NCI-H2029 (cell line): ENCODE data around the gene TLE3.
A peak's percentile ranks its signal among the peaks of the same experiment; 100 is the strongest.

Source experiments
- DNase-seq: peaks from one replicate; lab custom pipeline; 2025; lab: John Stamatoyannopoulos, UW

Gene TLE3

DNA sequence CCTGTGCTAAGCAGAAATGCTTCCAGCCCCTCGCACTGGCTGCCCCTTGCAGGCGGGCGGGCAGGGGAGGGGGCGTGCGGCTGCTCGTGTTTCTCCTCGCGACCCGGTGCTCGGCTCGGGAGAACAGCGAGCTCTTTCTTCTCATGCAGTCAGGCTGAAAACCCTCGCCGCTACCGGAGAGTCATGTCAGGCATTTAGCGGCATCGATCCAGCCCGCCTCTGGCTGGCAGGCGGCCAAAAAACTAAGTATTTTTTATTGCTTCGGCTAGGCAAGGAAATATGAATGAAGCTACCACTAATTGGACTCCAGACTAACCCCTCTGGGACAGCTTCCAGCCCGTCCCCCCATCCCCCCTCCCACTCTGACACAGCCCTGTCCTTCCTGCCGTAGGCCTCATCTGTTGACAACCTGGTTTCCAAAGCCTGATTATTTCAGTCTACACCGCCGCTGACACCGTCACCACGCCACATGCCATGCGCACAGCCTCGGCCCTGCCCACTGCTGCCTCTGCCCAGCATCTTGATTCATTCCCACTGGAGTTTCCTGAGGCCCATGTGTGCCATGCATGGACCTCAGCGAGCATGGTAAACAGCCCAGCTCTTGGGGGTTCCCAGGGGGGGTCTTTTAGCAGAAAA lies 35.3 kb downstream of the TLE3 start:
- DNase-seq: peak; percentile 81

DNA sequence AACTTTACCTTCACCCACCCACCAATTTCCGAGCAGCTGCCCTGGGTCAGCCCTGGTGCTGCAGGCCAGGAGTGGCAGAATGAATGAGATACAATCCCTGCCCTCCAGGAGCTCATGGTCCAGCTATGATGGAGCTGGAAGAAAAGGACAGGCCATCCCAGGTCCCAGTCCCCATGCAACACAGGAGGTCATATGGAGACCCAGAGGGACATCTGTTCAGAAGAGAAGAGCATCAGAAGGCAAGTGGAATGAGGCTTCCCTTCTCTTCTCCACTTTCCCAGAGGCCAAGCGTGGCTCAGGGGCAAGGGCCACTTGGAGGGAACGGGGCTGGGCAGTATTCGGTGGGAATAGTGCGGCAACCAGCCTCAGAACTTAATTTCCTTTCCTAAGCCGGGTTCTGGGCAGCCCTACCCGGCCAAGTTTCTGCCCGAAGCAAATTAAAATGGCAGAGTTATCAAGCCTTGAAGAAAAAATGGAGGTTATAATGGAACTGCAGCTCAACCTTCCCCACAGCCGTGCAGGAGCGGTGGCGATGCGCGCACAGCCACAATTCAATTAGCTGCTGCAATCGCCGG lies 35.9 kb downstream of the TLE3 start:
- DNase-seq: no peak

DNA sequence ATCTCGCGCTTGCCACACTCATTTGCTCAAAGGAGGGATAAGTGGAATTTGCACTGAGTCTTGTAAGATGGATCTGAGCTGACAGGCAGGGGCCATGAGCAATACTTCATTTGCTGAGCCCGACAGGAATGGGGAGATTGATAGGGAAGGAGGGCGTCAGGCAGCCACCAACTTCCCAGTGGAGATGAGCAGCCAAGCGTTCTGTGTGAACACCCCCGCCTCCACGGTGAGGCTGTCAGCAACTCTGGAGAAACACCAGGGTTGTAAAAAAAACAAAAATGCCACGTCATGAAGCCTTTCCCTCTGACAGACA lies 36.8 kb downstream of the TLE3 start:
- DNase-seq: no peak

DNA sequence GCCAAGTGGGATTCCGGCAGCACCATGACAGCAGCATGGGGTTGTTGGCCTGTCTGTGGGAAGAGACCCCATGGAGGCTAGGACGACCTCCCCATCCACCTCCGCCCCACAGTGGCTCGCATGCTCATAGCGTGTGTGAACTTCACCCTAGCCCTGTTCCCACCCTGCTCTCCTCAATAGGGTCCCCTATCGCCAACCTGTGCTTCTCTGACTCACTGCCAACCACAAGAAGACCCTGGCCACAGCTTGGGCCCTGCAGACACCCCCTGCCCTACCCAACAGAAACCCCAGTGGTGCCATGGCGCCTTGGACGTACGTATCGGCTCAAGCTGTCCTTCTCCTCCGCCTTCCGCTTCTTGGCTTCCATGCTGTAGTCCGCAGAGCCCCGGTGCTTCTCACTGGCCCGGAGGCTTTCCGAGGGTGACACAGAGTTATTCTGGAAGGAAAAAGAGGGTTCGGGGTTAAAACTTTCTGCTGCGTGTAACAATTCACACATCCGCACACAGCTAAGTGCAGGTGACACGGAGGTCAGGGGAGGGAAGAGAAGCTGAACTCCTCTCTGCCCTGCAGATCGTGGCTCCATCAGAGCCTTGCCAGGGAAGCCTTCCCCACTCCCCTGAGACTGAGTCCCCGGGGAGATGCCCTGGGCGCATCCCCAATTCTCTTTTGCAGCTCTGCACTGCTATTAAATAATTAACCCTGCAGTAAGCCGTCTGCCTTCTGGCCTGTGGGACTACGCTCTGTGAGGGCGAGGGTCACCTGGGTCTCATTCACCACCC lies 37.3 kb downstream of the TLE3 start:
- no peak for DNase-seq

- DNase-seq: no peak
These were observed 38.1 kb downstream of the TLE3 start for GRCh38 chr15:70059476-70060213.

DNA sequence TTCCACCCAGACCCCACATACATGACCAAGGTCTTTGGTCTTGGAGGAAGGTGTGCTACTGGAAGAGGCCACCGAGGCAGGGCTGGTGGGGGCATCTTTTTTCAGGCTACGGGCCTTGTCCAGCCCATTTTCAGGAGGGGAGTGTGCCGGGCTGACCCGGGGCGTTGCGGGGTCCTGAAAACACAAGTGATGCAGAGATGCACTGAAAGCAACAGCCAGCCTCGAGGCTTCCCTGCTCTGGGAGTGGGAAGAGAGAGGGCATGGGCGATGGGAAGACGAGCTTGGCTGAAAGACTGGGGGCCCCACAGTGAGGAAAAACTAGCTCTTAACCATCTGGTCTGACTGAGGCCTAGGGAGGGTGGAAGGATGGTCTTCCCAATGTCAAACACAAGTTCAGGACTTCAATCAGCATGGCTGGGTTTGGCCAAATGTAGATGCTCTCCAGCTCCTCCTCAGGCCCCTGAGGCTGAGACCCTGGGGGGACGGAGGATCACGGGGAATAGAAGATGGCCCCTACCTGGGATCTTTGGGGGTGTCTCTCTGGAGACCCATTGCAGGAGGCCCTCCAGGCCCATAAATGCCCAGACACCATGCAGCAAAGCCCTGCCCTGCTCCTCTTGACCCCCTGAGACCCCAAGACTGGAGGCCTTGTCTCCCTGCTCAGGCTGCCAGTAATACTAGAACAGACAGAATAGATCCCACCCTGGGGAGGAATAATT lies 38.9 kb downstream of the TLE3 start:
- no peak for DNase-seq

DNA sequence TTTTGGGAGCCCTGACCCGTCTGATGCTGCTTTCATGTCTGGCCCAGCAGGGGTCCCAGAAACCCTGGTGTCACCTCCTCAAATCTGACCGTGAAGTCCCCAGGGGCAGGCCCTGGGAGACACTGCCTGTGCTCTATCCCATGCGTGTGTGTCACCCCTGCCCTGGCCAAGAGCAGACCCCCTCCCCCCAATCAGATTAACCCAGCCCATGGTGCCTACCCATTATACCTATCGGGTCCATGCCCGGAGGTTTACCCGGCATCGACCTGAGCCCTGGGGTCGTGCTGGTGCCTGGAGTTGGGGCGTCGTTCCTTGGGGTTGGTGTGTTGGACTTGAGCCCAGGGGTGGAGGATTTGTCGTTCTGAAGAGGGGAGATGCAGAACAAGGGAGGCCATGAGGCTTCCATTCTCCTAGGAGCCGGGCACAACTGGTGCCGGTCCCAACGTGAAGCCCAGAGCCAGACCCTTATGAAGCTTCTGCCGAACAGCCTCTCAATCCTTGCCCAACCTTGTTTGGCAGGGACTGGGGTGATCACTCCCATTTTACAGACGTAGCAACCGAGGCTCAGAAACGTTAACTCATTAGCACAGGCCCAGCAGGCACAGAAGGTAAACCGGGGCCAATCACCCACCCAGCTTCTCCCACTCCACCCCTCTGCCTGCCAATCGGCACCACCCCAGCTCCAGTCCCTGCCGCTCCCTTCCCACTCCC lies 39.6 kb downstream of the TLE3 start:
- DNase-seq: no peak

DNA sequence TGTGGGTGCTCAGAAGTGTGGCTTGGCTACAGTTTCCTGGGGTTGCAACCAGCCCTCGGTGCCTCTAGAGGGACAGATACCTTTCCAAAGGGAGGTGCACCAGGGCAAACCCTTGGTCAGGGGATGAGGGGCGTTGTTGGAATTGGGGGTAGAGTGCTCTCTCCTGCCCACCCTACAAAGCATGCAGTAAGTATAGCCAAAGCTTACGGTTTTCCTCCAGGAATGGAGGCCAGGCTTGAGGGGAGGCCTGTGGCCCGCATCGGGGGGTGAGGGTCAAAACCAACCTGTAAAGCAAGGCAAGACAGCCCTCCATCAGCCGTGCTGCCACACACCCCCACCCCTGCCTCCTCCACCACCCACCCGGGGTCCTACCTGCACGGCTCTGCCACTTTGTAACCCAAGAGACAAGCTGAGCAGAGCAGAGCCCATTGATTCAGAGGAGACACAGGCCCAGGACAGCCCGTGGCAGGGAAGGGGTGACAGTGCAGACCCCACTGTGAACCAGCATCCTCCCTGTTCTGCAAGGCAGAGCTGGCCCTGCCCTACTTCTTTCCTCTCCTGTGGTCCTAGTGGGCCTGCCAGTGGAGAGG lies 41.5 kb downstream of the TLE3 start:
- DNase-seq: no peak

DNA sequence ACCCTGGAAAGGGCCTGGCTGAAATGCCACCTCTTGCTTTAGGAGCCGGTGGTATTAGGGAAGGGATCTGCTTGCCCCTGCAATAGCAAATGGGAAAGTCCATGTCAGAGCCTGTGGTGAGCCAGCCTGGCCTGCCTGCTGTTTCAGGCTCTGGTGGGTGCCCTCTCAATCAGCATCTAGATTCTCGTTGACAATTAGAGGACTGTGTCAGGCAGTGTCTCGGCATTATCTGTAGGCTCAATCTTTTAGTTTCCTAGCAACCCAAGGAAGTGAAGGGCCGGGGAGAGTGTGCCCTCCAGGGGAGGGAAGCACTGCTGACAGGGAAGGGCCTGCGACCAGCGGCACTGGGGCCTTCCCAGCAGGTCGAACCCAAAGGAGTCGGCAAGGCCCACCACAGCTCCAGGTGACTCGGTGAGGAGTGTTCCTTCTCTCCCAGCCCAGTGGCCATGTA lies 42.1 kb downstream of the TLE3 start:
- no peak for DNase-seq

- DNase-seq: no peak
These were observed 42.8 kb downstream of the TLE3 start for GRCh38 chr15:70054884-70055387.

DNA sequence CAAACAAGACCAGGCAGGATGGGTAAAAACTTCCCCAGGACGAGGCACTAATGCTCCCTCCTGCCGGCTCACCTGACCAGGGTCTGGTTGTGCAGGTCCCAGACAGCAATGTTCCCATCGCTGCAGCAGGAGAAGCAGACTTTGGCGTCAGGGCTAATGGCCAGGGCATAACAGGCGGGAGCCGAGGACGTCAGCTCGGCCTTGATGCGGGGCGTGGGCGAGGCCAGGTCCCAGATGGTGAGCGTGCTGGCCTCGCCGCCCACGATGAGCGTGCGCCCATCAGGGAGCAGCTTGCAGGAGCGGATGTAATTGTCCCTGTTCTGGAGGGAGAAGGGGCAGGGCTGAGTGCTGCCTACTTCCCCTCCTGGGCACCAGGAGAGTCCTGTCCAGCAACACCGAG lies 43.4 kb downstream of the TLE3 start:
- DNase-seq: no peak

GRCh38 chr15:70053716-70054229 lies 43.9 kb downstream of the TLE3 start:
- DNase-seq: no peak

- no peak for DNase-seq
These were observed 44.6 kb downstream of the TLE3 start for GRCh38 chr15:70053001-70053715.

GRCh38 chr15:70051948-70052633 lies 45.6 kb downstream of the TLE3 start:
- no peak for DNase-seq

DNA sequence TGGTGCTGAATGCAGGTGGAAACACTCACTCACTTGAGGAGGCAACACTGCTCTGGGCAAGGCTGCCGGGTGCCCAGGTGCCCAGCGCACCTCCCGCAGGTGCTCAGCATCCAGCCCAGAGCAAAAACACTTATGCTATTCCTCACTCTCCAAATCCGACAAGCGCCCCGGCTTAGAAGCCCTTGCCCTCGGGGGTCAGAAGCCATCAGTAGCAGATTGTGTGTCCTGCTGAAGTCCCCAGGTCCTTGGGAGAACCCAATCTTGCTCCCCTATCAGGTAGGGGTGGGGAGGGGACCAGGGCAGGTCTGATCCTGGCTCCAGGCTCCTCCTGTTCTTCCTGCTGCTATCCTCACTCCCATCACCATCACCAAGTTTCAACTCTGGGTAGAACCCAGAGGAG lies 46.7 kb downstream of the TLE3 start:
- DNase-seq: no peak

DNA sequence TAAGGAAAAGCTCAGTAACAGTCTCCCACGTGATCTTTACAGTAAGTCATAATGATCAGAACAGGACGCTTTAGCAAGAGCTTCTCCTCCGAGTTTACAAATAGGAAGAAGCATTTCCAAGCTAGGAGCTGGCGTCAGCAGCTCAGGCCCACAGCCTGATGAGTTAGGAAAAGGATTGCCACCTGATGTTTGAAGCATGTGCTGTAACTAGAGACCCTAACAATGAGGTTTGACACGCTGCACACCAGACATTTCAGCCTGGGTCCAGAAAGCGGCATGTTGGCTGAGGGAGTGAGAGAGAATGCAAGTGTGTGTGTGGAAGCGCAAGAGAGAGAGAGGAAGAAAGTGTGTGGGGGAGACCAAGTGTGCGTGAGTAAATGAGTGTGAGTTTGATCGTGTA lies 47.3 kb downstream of the TLE3 start:
- no peak for DNase-seq

- DNase-seq: no peak
These were observed 47.9 kb downstream of the TLE3 start for GRCh38 chr15:70049701-70050301.

DNA sequence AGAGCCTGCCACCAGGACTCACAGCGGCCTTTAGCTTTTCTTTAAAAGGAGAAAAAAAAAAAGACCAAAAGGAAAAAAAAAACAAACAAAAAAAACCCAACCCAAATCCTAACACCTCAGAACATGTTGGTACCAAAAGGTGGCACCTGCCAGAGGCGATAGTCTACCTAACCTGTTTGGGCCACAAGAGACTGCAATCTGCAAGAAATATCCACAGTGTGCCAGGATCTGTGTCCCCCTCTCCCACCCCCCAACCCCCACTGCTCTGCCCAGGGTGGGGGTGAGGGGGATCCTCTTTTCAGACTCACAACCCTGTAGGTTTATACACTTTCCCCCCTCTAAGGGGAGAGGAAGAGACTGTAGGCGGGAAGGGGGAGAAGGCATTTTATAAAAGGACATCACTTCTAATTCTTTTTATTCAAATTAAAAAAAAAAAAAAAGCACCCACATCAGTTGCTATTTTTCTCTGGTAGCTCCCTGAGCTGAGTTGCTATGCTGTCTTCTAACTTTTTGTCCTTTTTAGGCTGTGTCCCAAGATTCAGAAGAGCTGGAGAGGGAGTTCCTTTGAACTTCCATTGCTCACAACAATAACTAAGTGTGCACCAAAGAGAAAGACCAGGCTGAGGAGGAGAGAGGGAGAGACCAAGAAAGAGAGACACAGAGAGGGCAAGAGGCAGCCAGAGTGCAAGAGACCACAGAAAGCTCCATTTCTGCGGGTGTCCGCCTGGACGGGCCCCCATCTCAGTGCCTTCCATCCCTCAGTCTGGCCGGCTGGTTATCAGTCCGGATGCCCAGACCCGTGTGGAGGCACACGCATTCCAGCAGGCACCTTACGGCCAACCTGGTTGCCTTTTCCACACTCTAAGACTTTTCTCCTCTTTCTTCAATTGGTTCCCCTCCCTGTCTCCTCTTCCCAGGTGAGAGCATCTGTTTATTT lies 48.9 kb downstream of the TLE3 start:
- DNase-seq: no peak
